ENCODE measurements around the gene PTH2.

GRCh38 chr19:49393881-49394280, 29.4 kb downstream of the PTH2 start:
- TF ChIP-seq CTCF (IDR thresholded peaks at IDR 0.05) (no peak), POLR2A (IDR thresholded peaks at IDR 0.05; ENCODE audit: low read depth) (no peak), POLR2AphosphoS5 (IDR thresholded peaks at IDR 0.05) (no peak), EP300 (IDR thresholded peaks at IDR 0.05) (no peak)

Data from esophagus muscularis mucosa (tissue), 4 donors.